Spleen (tissue), 7 donors: ENCODE data around the gene CCDC34.
"Not testable (repeated sequence)": the region's sequence is repeated elsewhere in the genome, so short reads cannot be mapped to it uniquely, and the experiment has no call there.

Source experiments
- CTCF ChIP-seq, 11 experiments: fragments of 200-600 bp in 7 of 11; fragments of 450-650 bp in 4 of 11; sonication (generic) in 4 of 11; IDR thresholded peaks in 8 of 11; conservative IDR thresholded peaks in 3 of 11; 1 replicate in 7 of 11; 2 replicates in 4 of 11; pipeline versions ENCODE4 v1.4.0 to v1.8.0; 2016 to 2021; ENCODE audit warnings: antibody characterized with exemption in 11 of 11, inconsistent platforms in 4 of 11, mild to moderate bottlenecking in 1 of 11
- POLR2A ChIP-seq, 3 donors: fragments of 450-650 bp; IDR thresholded peaks; one replicate each; pipeline ENCODE4 v1.5.1; 2017; ENCODE audit warnings: antibody characterized with exemption in 3 of 3, mild to moderate bottlenecking in 1 of 3
- POLR2AphosphoS5 ChIP-seq, 3 donors: sonication (generic); formaldehyde crosslinking; IDR thresholded peaks; one replicate each; pipeline ENCODE4 v1.5.1; 2017; ENCODE audit warnings: antibody characterized with exemption in 3 of 3
- donor health status: DM: no; HTN: no; CAD: no; lungs with moderate emphysema.
- donor health status: DM: no; HTN: no; CAD: no.
- donor health status: DM: no; HTN: no; CAD: no.

- TF ChIP-seq CTCF (IDR thresholded peaks at IDR 0.05 in 8 of 11, conservative IDR thresholded peaks at IDR 0.05 in 3 of 11); POLR2A (IDR thresholded peaks at IDR 0.05); POLR2AphosphoS5 (IDR thresholded peaks at IDR 0.05): not testable (repeated sequence)
Observed at GRCh38 chr11:27322196-27322595, 40.8 kb downstream of the CCDC34 start.
